HUES6 (cell line): ENCODE results near the gene DPPA4.

Experiments used
- H3K27ac ChIP-seq: 2 replicates; pipeline ENCODE4 v1.7.0; 2013; ENCODE audit warnings: low read depth, mild to moderate bottlenecking, low read length, inconsistent platforms
- H3K27me3 ChIP-seq: 2 replicates; pipeline ENCODE4 v1.6.1; 2013; ENCODE audit warnings: low read length; ENCODE audit not compliant: control insufficient read depth, insufficient read depth
- H3K36me3 ChIP-seq: 2 replicates; pipeline ENCODE4 v1.6.1; 2013; ENCODE audit warnings: low read length; ENCODE audit not compliant: control insufficient read depth, insufficient read depth
- H3K4me1 ChIP-seq: 2 replicates; pipeline ENCODE4 v1.6.1; 2013; ENCODE audit warnings: low read length; ENCODE audit not compliant: control insufficient read depth, insufficient read depth
- H3K4me3 ChIP-seq: 2 replicates; pipeline ENCODE4 v1.5.1; 2013; ENCODE audit warnings: low read depth, low read length
- H3K9ac ChIP-seq: one replicate; pipeline ENCODE4 v1.6.1; 2013; ENCODE audit warnings: mild to moderate bottlenecking, low read length
- H3K9me3 ChIP-seq: 2 replicates; pipeline ENCODE4 v1.6.1; 2013; ENCODE audit warnings: low read depth, low read length; ENCODE audit not compliant: control insufficient read depth, insufficient read depth

DPPA4 gene

DNA sequence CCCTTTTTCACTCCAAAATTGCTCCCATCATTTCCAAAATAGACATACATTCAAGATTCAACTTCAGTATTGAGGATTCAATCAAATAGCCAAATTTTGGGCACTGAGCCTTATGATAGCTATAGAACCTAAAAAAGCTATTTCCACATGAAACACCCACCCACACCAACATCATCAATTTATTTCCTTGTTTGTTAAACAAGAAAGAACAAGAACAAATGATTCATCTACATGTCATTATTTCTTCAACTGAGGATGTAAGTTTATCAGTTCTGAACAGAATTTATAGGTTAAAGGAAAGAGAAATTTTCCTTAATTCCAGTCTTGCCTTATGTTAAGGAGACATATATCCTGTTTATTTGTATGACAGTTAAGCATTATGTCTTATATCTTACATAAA lies 53.3 kb downstream of the DPPA4 start:
- Histone ChIP-seq H3K36me3 (no peaks in the 10 kb centered on the region), H3K27me3 (no peaks in the 10 kb centered on the region), H3K9ac (no peak overlapping the region), H3K4me3 (no peak overlapping the region), H3K27ac (no peak overlapping the region), H3K4me1 (0 out of 2 replicates have a peak, but pooled peaks cover 3% of the 10 kb centered on the region), H3K9me3 (no peaks in the 10 kb centered on the region)

DNA sequence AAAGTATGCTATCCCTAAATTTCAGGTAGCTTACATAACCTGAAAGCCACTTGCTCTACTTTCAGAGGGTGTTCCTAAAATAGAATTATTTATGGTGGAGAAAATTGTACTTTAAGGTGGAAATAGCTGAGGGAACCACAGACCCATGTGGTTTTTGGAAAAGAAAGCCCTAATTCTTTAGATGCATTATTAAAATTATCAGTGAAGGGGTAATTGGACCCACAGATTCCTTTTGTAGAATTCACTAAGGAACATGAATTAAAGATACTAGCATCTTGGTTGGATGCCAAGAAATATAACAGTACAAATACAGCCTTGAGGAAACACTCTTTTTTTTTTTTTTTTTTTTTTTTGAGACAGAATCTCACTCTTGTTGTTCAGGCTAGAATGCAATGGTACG lies 58.8 kb downstream of the DPPA4 start:
- Histone ChIP-seq H3K9me3 (no peaks in the 10 kb centered on the region), H3K27ac (no peak overlapping the region), H3K27me3 (no peaks in the 10 kb centered on the region), H3K36me3 (no peaks in the 10 kb centered on the region), H3K4me3 (no peak overlapping the region), H3K4me1 (no peaks in the 10 kb centered on the region; the same call in 1 of the 2 replicates), H3K9ac (no peak overlapping the region)

GRCh38 chr3:109278141-109278540 lies 59.2 kb downstream of the DPPA4 start:
- Histone ChIP-seq H3K4me3 (no peak overlapping the region), H3K27me3 (no peaks in the 10 kb centered on the region), H3K27ac (no peak overlapping the region), H3K9me3 (no peaks in the 10 kb centered on the region), H3K36me3 (no peaks in the 10 kb centered on the region), H3K4me1 (no peaks in the 10 kb centered on the region; the same call in 1 of the 2 replicates), H3K9ac (no peak overlapping the region)
